IMR-90 (cell line): ENCODE data around the gene CDK5R1. TPM values are rescaled to one million over a fixed set of nuclear protein-coding genes. Genes with fewer than 3 reads are reported as not detected.
A peak's percentile ranks its signal among the peaks of the same experiment; 100 is the strongest.

Source experiments
- ATAC-seq: fragments of 200-7000 bp; cut with Tn5 transposase; 2 replicates; pipeline ENCODE4 v1.9.1; 2020; ENCODE audit warnings: low read depth, mild to moderate bottlenecking, moderate library complexity
- BruUV-seq: library from RNA; stranded (reverse); fragments of 400-500 nt; replicated peaks from 2 replicates; lab custom pipeline; 2021; lab: Mats Ljungman, UMichigan
- CTCF ChIA-PET: fragments of 300-600 bp; formaldehyde crosslinking; extraction: SDS; loops from one replicate; lab custom pipeline; 2021; ENCODE audit warnings: antibody characterized with exemption; lab: Yijun Ruan, JAX
- POLR2A ChIA-PET: fragments of 300-600 bp; sonication (Branson Sonifier 250); formaldehyde crosslinking; loops from one replicate; lab custom pipeline; 2022; ENCODE audit warnings: antibody characterized with exemption; ENCODE audit not compliant: unreplicated experiment; lab: Charles Lee
- DNase-seq: peaks from one replicate; pipeline ENCODE4 v3.0.0; 2013
- H2AFZ ChIP-seq: replicated peaks from 2 replicates; pipeline ENCODE3; 2013; ENCODE audit warnings: low read length, mild to moderate bottlenecking; ENCODE audit not compliant: poor library complexity
- H2AK5ac ChIP-seq: 2 replicates; pipeline ENCODE4 v1.6.1; 2013; ENCODE audit warnings: low read depth, low read length, inconsistent platforms
- H2AK9ac ChIP-seq: replicated peaks from 2 replicates; pipeline ENCODE3; 2013; ENCODE audit warnings: mild to moderate bottlenecking, low read depth, low read length, moderate library complexity; ENCODE audit not compliant: poor library complexity
- H2BK120ac ChIP-seq: 2 replicates; pipeline ENCODE4 v1.6.1; 2013; ENCODE audit warnings: low read depth, low read length, inconsistent platforms
- H2BK15ac ChIP-seq: 3 replicates; pipeline ENCODE4 v1.6.1; 2013; ENCODE audit warnings: low read depth, low read length, inconsistent platforms
- H2BK20ac ChIP-seq: 2 replicates; pipeline ENCODE4 v1.6.1; 2013; ENCODE audit warnings: low read depth, mild to moderate bottlenecking, inconsistent platforms, low read length, moderate library complexity
- H2BK5ac ChIP-seq: 2 replicates; pipeline ENCODE4 v1.6.1; 2013; ENCODE audit warnings: mild to moderate bottlenecking, low read depth, low read length, inconsistent platforms; ENCODE audit not compliant: poor library complexity, severe bottlenecking
- H3K14ac ChIP-seq: replicated peaks from 2 replicates; pipeline ENCODE4 v1.6.1; 2013; ENCODE audit warnings: low read depth, low read length, inconsistent platforms
- H3K18ac ChIP-seq: 2 replicates; pipeline ENCODE4 v1.6.1; 2013; ENCODE audit warnings: low read depth, low read length, control low read depth
- H3K23ac ChIP-seq: 2 replicates; pipeline ENCODE4 v1.6.1; 2013; ENCODE audit warnings: low read depth, low read length, inconsistent platforms
- H3K27ac ChIP-seq: 2 replicates; pipeline ENCODE4 v1.5.1; 2013; ENCODE audit warnings: mild to moderate bottlenecking, control low read depth, low read length; ENCODE audit not compliant: insufficient read depth
- H3K27me3 ChIP-seq: 2 replicates; pipeline ENCODE4 v1.6.1; 2013; ENCODE audit warnings: low read length; ENCODE audit not compliant: control insufficient read depth, insufficient read depth
- H3K36me3 ChIP-seq: 2 replicates; pipeline ENCODE4 v1.6.1; 2013; ENCODE audit warnings: low read length, mixed read lengths; ENCODE audit not compliant: control insufficient read depth, insufficient read depth
- H3K4ac ChIP-seq: 2 replicates; pipeline ENCODE4 v1.6.1; 2013; ENCODE audit warnings: low read depth, low read length, inconsistent platforms
- H3K4me1 ChIP-seq: 2 replicates; pipeline ENCODE4 v1.6.1; 2013; ENCODE audit warnings: low read length, mixed read lengths; ENCODE audit not compliant: control insufficient read depth, insufficient read depth
- H3K4me2 ChIP-seq: 2 replicates; pipeline ENCODE4 v1.6.1; 2013; ENCODE audit warnings: low read depth, mild to moderate bottlenecking, control low read depth, low read length, moderate library complexity
- H3K4me3 ChIP-seq: 2 replicates; pipeline ENCODE4 v1.5.1; 2013; ENCODE audit warnings: low read depth, mild to moderate bottlenecking, control low read depth, low read length, moderate library complexity; ENCODE audit not compliant: insufficient read depth
- H3K56ac ChIP-seq: 2 replicates; pipeline ENCODE4 v1.6.1; 2013; ENCODE audit warnings: low read length, inconsistent platforms; ENCODE audit not compliant: insufficient read depth; ENCODE audit errors: extremely low read depth
- H3K79me1 ChIP-seq, 2 experiments: 2 replicates each; pipeline ENCODE4 v1.6.1; 2013; ENCODE audit warnings: low read length in 2 of 2, inconsistent platforms in 1 of 2, low read depth in 1 of 2
- H3K9ac ChIP-seq: 2 replicates; pipeline ENCODE4 v1.6.1; 2013; ENCODE audit warnings: low read depth, low read length, control low read depth
- H3K9me1 ChIP-seq: 2 replicates; pipeline ENCODE4 v1.6.1; 2013; ENCODE audit warnings: low read length, inconsistent platforms; ENCODE audit not compliant: insufficient read depth
- H3K9me3 ChIP-seq: 2 replicates; pipeline ENCODE4 v1.6.1; 2013; ENCODE audit warnings: low read length; ENCODE audit not compliant: control insufficient read depth, insufficient read depth
- H4K20me1 ChIP-seq: 2 replicates; pipeline ENCODE4 v1.6.1; 2013; ENCODE audit warnings: low read length, inconsistent platforms; ENCODE audit not compliant: insufficient read depth
- H4K5ac ChIP-seq: 2 replicates; pipeline ENCODE4 v1.6.1; 2013; ENCODE audit warnings: mild to moderate bottlenecking, low read depth, low read length, control low read depth
- H4K8ac ChIP-seq, 2 experiments: 2 replicates each; pipeline ENCODE4 v1.6.1; 2013; ENCODE audit warnings: low read depth in 2 of 2, low read length in 2 of 2, control low read depth in 1 of 2, inconsistent platforms in 1 of 2
- H4K91ac ChIP-seq: 2 replicates; pipeline ENCODE4 v1.6.1; 2013; ENCODE audit warnings: low read depth, low read length, inconsistent platforms; ENCODE audit not compliant: insufficient read depth
- CEBPB ChIP-seq: IDR thresholded peaks from 2 replicates; pipeline ENCODE4 v1.6.1; 2012; ENCODE audit warnings: low read depth, low read length, improper control_type of control experiment
- CTCF ChIP-seq: conservative IDR thresholded peaks from 2 replicates; pipeline ENCODE4 v1.5.1; 2012; ENCODE audit warnings: mild to moderate bottlenecking, low read depth, low read length, improper control_type of control experiment
- POLR2A ChIP-seq: IDR thresholded peaks from 2 replicates; pipeline ENCODE4 v1.6.1; 2012; ENCODE audit warnings: mild to moderate bottlenecking, low read depth, low read length
- RAD21 ChIP-seq: IDR thresholded peaks from 2 replicates; pipeline ENCODE4 v1.6.1; 2012; ENCODE audit warnings: low read length, improper control_type of control experiment
- WGBS, 2 experiments: methylation state at CpG; one replicate each; pipeline versions ENCODE4 v1.1.5 to v1.1.7; 2013; ENCODE audit warnings: missing lambda C conversion rate in 2 of 2; ENCODE audit not compliant: insufficient read length in 1 of 2; ENCODE audit errors: extremely low coverage in 2 of 2; 5-methylcytosine and 5-hydroxymethylcytosine counted together
- dilution Hi-C: fragments of 300-500 bp; cut with HindIII; formaldehyde crosslinking; loops from one replicate; pipeline ENCODE4 v1.14.3; 2018; ENCODE audit warnings: low sequenced_read_pairs; ENCODE audit not compliant: unreplicated experiment
- in situ Hi-C: fragments of 300-500 bp; cut with MboI; formaldehyde crosslinking; loops from 3 replicates; pipeline ENCODE4 v1.14.3; 2019; ENCODE audit warnings: low sequenced_read_pairs, inconsistent platforms, mixed read lengths
- intact Hi-C: fragments of 100-400 bp; cut with micrococcal nuclease; formaldehyde crosslinking; loops from 2 replicates; pipeline ENCODE4 v1.10.0; 2022
- polyA plus RNA-seq, 3 experiments: library from polyadenylated mRNA; depleted of rRNA; stranded (reverse); fragments of >200 nt; gene quantifications; 2 replicates each; pipeline ENCODE4 v1.2.3, GENCODE V29; 2012; ENCODE audit warnings: low replicate concordance in 1 of 3
- total RNA-seq: library from RNA; depleted of rRNA; stranded (reverse); fragments of >200 nt; gene quantifications from 2 replicates; pipeline ENCODE4 v1.2.3, GENCODE V29; 2012

The CDK5R1 gene
- total and polyA plus RNA-seq, 2 of the 4 experiments (the other 2 are of a cell fraction): 0.36 to 0.74 TPM

GRCh38 chr17:32495359-32496231, 8.8 kb downstream of the CDK5R1 start:
- Histone ChIP-seq H4K5ac (no peak overlapping the region), H3K9ac (no peak overlapping the region), H3K79me1 (no peaks in the 10 kb centered on the region), H2BK15ac (no peak overlapping the region; the same call in 2 of the 3 replicates), H3K18ac (no peak overlapping the region), H3K23ac (no peak overlapping the region), H3K56ac (no peak overlapping the region), H4K20me1 (no peaks in the 10 kb centered on the region; the same call in 1 of the 2 replicates), H2BK20ac (0 out of 2 replicates have a peak overlapping the region, but pooled peaks have one; percentile 25), H3K9me3 (no peaks in the 10 kb centered on the region), H2AFZ (peak overlapping the region; percentile 68), H3K4me1 (peaks cover 6% of the 10 kb centered on the region), H3K9me1 (peaks cover 10% of the 10 kb centered on the region), H4K8ac (no peak overlapping the region), H3K4me2 (peak overlapping the region; percentile 40; the same call in 1 of the 2 replicates), H3K36me3 (no peaks in the 10 kb centered on the region), H3K4me3 (no peak overlapping the region), H3K14ac (no peak overlapping the region), H2AK5ac (peak overlapping the region; percentile 68; the same call in 1 of the 2 replicates), H3K27ac (no peak overlapping the region), H3K4ac (peak overlapping the region; percentile 65), H2AK9ac (peak overlapping the region; percentile 40), H2BK120ac (peak overlapping the region; percentile 60), H3K27me3 (no peaks in the 10 kb centered on the region), H2BK5ac (no peak overlapping the region), H4K91ac (no peak overlapping the region)
- DNase-seq: peak; percentile 30
- CTCF ChIA-PET: interaction anchor here (0.5 to 0.7 kb wide), 3 partner anchors 29 to 132 kb away, joined by 3 to 4 read pairs (median 3); no protein-coding TSS in a partner anchor
- no TSS peak for BruUV-seq
- peak; percentile 76 for ATAC-seq
- POLR2A ChIA-PET: interaction anchor here (0.6 kb wide), 1 partner anchor 72 kb away, joined by 4 read pairs; no protein-coding TSS in a partner anchor
- intact Hi-C loops (no loop called here), dilution Hi-C loops (no loop called here), in situ Hi-C loops (loop anchor here (25.0 kb wide), 1 partner anchor 267 kb away; no protein-coding TSS in a partner anchor)
- no peak for TF ChIP-seq CTCF
- TF ChIP-seq CEBPB: no peak
- TF ChIP-seq RAD21: no peak
- TF ChIP-seq POLR2A: no peak
- 51% methylated on average over 30 of the region's 45 CpGs; no CpG with 5 or more reads in 1 of the 2 experiments for WGBS, 2 experiments
